Thyroid gland (tissue), 4 donors: ENCODE results near the gene ADAM22. TPM values are rescaled to one million over a fixed set of nuclear protein-coding genes. Genes with fewer than 3 reads are reported as not detected.

Source experiments
- DNase-seq, 2 donors: peaks; one replicate each; pipeline ENCODE4 v3.0.0-alpha.2; 2019
- H3K27ac ChIP-seq, 3 donors: fragments of 200-600 bp; sonication (generic); 1 replicate in 2 of 3; 2 replicates in 1 of 3; pipeline ENCODE4 v1.5.1; 2016 to 2019; ENCODE audit warnings: mild to moderate bottlenecking in 1 of 3, moderate library complexity in 1 of 3
- H3K27me3 ChIP-seq: fragments of 200-600 bp; sonication (generic); one replicate; pipeline ENCODE4 v1.5.1; 2019
- H3K36me3 ChIP-seq, 2 donors: fragments of 200-600 bp; sonication (generic); one replicate each; pipeline ENCODE4 v1.5.1; 2016 to 2019
- H3K4me1 ChIP-seq, 2 donors: fragments of 200-600 bp; sonication (generic); one replicate each; pipeline ENCODE4 v1.5.1; 2017 to 2019
- H3K4me3 ChIP-seq, 3 donors: fragments of 200-600 bp; sonication (generic); replicated peaks in 1 of 3; 1 replicate in 2 of 3; 2 replicates in 1 of 3; pipeline ENCODE4 v1.5.1; 2016; ENCODE audit warnings: mild to moderate bottlenecking in 1 of 3
- H3K9me3 ChIP-seq: fragments of 200-600 bp; sonication (generic); one replicate; pipeline ENCODE4 v1.5.1; 2017
- CTCF ChIP-seq, 6 experiments: fragments of 200-600 bp in 3 of 6; fragments of 450-650 bp in 3 of 6; sonication (generic) in 3 of 6; IDR thresholded peaks; one replicate each; pipeline ENCODE4 v1.5.1; 2016 to 2019; ENCODE audit warnings: antibody characterized with exemption in 6 of 6, mild to moderate bottlenecking in 2 of 6, inconsistent platforms in 1 of 6, moderate library complexity in 1 of 6
- POLR2A ChIP-seq, 2 donors: fragments of 450-650 bp; IDR thresholded peaks; one replicate each; pipeline ENCODE4 v1.6.1; 2017; ENCODE audit warnings: antibody characterized with exemption in 2 of 2, mild to moderate bottlenecking in 2 of 2, moderate library complexity in 1 of 2
- WGBS, 2 donors: methylation state at CpG; one replicate each; pipeline ENCODE4 v1.1.5; 2017; 5-methylcytosine and 5-hydroxymethylcytosine counted together
- intact Hi-C: fragments of 100-400 bp; cut with DNase I; formaldehyde crosslinking; loops from one replicate; pipeline ENCODE4 v1.15.1; 2023
- total RNA-seq, 4 donors: library from RNA; depleted of rRNA; stranded (reverse); fragments of >200 nt; gene quantifications; one replicate each; pipeline ENCODE4 v1.2.3, GENCODE V29; 2016

Gene ADAM22
- total RNA-seq, 4 donors from 2014 or later = 13.0 to 25.0 (median 17.1) TPM

GRCh38 chr7:88217675-88218428, 283.8 kb downstream of the ADAM22 start:
- H3K36me3 ChIP-seq = peaks cover 9 to 25% of the 10 kb centered on the region in 2 donors
- H3K4me3 ChIP-seq = peak overlapping the region in 1 of 3 donors; percentile 90
- H3K27me3 ChIP-seq = no peaks in the 10 kb centered on the region
- peak overlapping the region in 2 of 3 donors; percentile 19 to 96 for H3K27ac ChIP-seq
- intact Hi-C loops = no loop called here
- H3K9me3 ChIP-seq = no peaks in the 10 kb centered on the region
- no peak for TF ChIP-seq POLR2A (IDR thresholded peaks at IDR 0.05)
- 13 to 20% methylated on average over 1 of the region's 1 CpG for WGBS, 2 donors
- DNase-seq = peak; percentile 24 to 26
- H3K4me1 ChIP-seq = peaks cover 20 to 24% of the 10 kb centered on the region in 2 donors

- Histone ChIP-seq H3K4me1 (peaks cover 20 to 24% of the 10 kb centered on the region in 2 donors), H3K27me3 (no peaks in the 10 kb centered on the region), H3K36me3 (peaks cover 8 to 24% of the 10 kb centered on the region in 2 donors), H3K9me3 (no peaks in the 10 kb centered on the region), H3K4me3 (peak overlapping the region in 1 of 3 donors; percentile 90), H3K27ac (peak overlapping the region; percentile 83 to 96 (median 96))
- 64 to 71% methylated on average over 5 of the region's 5 CpGs for WGBS, 2 donors
- no peak for TF ChIP-seq CTCF (IDR thresholded peaks at IDR 0.05)
- intact Hi-C loops = no loop called here
- no peak for DNase-seq
These were observed 284.3 kb downstream of the ADAM22 start for GRCh38 chr7:88218429-88218745.

- TF ChIP-seq CTCF (IDR thresholded peaks at IDR 0.05) = no peak
- TF ChIP-seq POLR2A (IDR thresholded peaks at IDR 0.05) = peak in 1 of 2 donors; percentile 28
- no peaks in the 10 kb centered on the region for H3K9me3 ChIP-seq
- peaks cover 20 to 24% of the 10 kb centered on the region in 2 donors for H3K4me1 ChIP-seq
- H3K27ac ChIP-seq = peak overlapping the region; percentile 83 to 96 (median 96)
- no peaks in the 10 kb centered on the region for H3K27me3 ChIP-seq
- DNase-seq = peak; percentile 69
- peak overlapping the region; percentile 19 to 90 (median 85) for H3K4me3 ChIP-seq
- intact Hi-C loops = no loop called here
- peaks cover 8 to 19% of the 10 kb centered on the region in 2 donors for H3K36me3 ChIP-seq
- 2 to 3% methylated on average over 27 of the region's 27 CpGs for WGBS, 2 donors
These were observed 285.0 kb downstream of the ADAM22 start for GRCh38 chr7:88218836-88219605.

DNA sequence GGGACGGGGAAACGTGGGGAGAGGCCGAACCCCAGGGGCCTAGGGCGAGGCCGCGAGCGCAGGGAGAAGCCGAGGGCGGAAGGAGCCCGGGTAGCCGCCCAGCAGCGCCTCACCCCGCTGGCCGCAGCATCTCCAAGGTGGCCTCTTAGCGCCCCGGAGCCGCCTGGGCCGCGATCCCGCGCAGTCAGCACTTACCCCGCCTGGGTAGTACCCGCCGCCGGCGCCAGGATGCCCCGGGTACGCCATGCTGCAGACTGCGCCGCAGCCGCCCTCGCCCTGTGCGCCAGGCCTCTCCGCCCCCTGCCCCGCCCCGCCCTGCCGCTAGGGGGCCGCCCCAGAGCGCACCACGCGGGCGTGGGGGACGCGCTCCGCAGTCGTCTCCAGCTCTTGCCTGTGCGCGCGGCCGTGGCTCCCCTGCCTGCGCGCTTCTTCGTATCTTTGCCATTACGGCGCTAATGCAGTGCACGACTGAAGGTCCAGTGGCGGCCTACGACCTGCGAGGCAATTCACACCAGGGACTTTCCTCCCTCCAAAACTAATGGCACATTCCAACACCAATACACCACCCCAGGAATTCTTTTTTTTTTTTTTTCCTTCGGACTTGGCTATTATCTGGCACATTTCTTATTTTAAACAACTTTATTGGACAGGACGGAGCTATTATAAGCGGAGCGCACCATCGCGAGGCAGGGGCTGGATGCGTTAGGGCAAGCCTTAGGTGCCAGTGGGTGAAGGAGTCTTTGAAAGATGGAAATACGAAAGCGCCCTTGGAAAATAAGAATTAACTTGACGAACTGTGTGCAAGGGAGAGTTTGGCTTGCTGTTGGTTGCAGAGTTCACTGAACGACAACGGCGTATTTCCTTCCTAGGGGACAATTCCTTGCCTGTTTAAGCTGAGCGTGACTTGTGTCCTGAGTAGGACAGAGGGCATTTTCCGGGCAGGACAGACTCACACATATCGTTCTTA, 286.0 kb downstream of the ADAM22 start, which contains the start of gene SRI:
TSS of gene SRI (minus strand) at position 258 of the 967 bp plus-strand sequence. CDS start at position 246, 12 bp downstream.
- Histone ChIP-seq H3K4me3 (peak within 1 kb of the TSS; percentile 19 to 90 (median 85)), H3K36me3 (peaks cover 4 to 14% of the 10 kb centered on the region in 2 donors), H3K4me1 (peaks cover 20 to 24% of the 10 kb centered on the region in 2 donors), H3K27ac (peak within 1 kb of the TSS; percentile 83 to 96 (median 96)), H3K9me3 (no peaks in the 10 kb centered on the region), H3K27me3 (no peaks in the 10 kb centered on the region)
- WGBS, 2 donors = 0 to 1% methylated on average over 31 to 41 of the region's 75 CpGs
- peak; percentile 84 to 87 for DNase-seq
- intact Hi-C loops = no loop called here
- TF ChIP-seq CTCF (IDR thresholded peaks at IDR 0.05) (peak; percentile 73 to 94 (median 88)), POLR2A (IDR thresholded peaks at IDR 0.05) (peak; percentile 13 to 83)

- 97 to 99% methylated on average over 2 of the region's 2 CpGs for WGBS, 2 donors
These were observed 289.2 kb downstream of the ADAM22 start for GRCh38 chr7:88223265-88223664.

More at GRCh38 chr7:88223265-88223664, 289.2 kb downstream of the ADAM22 start:
- intact Hi-C loops = no loop called here
- DNase-seq = no peak
- Histone ChIP-seq H3K27ac (no peak overlapping the region), H3K4me1 (peaks cover 9 to 13% of the 10 kb centered on the region in 2 donors), H3K27me3 (no peaks in the 10 kb centered on the region), H3K36me3 (no peaks in the 10 kb centered on the region), H3K9me3 (no peaks in the 10 kb centered on the region), H3K4me3 (no peak overlapping the region)
- TF ChIP-seq POLR2A (IDR thresholded peaks at IDR 0.05) (no peak), CTCF (IDR thresholded peaks at IDR 0.05) (no peak)
